ENCODE data around the gene IRS1.

Gene IRS1

DNA sequence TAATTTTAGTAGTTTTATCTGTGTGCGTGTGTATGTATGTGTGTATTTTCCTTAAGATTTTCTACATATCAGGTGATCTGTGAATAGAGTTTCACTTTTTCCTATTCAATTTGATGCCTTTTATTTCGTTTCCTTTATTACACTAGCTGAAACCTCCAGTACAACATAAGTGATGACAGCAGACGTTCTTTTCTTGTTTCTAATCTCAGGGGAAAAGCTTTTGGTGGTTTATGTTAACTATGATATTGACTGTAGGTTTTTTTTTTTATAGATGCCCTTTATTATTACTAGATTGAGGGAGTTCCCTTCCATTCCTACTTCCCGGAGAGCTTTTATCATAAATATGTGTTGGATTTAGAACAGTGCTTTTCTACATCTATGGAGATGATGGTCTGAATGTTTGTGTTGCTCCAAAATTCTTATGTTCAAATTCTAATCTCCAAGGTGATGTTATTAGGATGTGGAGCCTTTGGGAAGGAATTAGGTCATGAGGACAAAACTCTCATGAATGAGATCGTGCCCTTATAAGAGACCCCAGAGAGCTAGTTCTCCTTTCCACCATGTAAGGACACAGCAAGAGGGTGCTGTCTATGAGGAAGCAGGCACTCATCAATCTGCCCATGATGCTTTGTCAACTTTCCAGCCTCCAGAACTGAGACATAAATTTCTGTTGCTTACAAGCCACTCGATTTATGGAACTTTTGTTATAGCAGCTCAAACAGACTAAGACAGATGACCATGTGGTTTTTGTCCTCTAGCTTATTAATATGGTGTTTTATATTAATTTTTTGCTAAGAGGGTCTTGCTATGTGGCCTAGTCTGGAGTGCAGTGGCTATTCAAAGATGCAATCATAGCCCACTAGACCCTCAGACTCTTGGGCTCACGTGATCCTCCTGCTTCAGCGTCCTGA, 30.4 kb upstream of the IRS1 start:
- ATAC-seq (ENCODE audit: insufficient read depth, low read depth), result no peak
- H3K4me3 ChIP-seq (ENCODE audit: low read depth in 1 of 2, low read length in 2 of 2), result no peak overlapping the region
- H3K4me2 ChIP-seq (ENCODE audit: insufficient read depth, low read length), result no peak overlapping the region
- H3K79me2 ChIP-seq (ENCODE audit: insufficient read depth, low read length), result peaks cover 2% of the 10 kb centered on the region; the same call in 1 of the 2 replicates
- H3K27ac ChIP-seq (ENCODE audit: low read length), result no peak overlapping the region
- DNase-seq, result no peak
- no peaks in the 10 kb centered on the region for H4K20me1 ChIP-seq (ENCODE audit: insufficient read depth, low read length)
- H3K9me3 ChIP-seq (ENCODE audit: insufficient read depth, low read length, severe bottlenecking), result no peaks in the 10 kb centered on the region
- TF ChIP-seq EZH2 (IDR thresholded peaks at IDR 0.05; ENCODE audit: borderline replicate concordance, low read depth, low read length, severe bottlenecking), result no peak
- TF ChIP-seq CTCF (IDR thresholded peaks at IDR 0.05; ENCODE audit: borderline replicate concordance, extremely low read depth, low read length, poor library complexity, severe bottlenecking), result no peak
- no peak overlapping the region for H3K9ac ChIP-seq (ENCODE audit: low read depth, low read length)
- no peak overlapping the region for H2AFZ ChIP-seq (ENCODE audit: low read depth, low read length)
- H3K4me1 ChIP-seq (ENCODE audit: insufficient read depth, low read length), result peaks cover 13% of the 10 kb centered on the region; the same call in 1 of the 2 replicates
- H3K27me3 ChIP-seq (ENCODE audit: insufficient read depth, low read length, poor library complexity), result no peaks in the 10 kb centered on the region
- no peaks in the 10 kb centered on the region for H3K36me3 ChIP-seq (ENCODE audit: insufficient read depth, low read length)

DNA sequence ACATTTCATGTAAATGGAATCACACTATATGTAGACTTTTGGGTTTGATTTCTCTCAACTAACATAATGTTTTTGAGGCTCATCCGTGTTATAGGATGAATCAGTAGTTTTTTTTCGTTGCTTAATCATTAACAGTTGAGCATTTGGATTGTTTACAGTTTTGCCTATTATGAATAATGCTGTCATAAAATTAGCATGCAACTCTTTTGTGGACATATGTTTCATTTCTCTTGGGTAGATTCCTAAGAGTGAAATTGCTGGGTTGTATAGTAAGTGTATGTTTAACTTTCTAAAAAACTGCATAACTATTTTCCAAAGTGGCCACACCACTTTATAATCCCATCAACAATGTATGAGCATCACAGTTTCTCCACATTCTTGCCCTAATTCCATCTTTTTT, 28.6 kb upstream of the IRS1 start:
- Histone ChIP-seq H3K27me3 (ENCODE audit: insufficient read depth, low read length, poor library complexity) (no peaks in the 10 kb centered on the region), H3K27ac (ENCODE audit: low read length) (no peak overlapping the region), H4K20me1 (ENCODE audit: insufficient read depth, low read length) (no peaks in the 10 kb centered on the region), H3K4me1 (ENCODE audit: insufficient read depth, low read length) (no peaks in the 10 kb centered on the region), H3K36me3 (ENCODE audit: insufficient read depth, low read length) (no peaks in the 10 kb centered on the region), H3K9ac (ENCODE audit: low read depth, low read length) (no peak overlapping the region), H3K79me2 (ENCODE audit: insufficient read depth, low read length) (no peaks in the 10 kb centered on the region), H3K4me2 (ENCODE audit: insufficient read depth, low read length) (no peak overlapping the region), H3K9me3 (ENCODE audit: insufficient read depth, low read length, severe bottlenecking) (no peaks in the 10 kb centered on the region), H3K4me3 (ENCODE audit: low read depth in 1 of 2, low read length in 2 of 2) (no peak overlapping the region), H2AFZ (ENCODE audit: low read depth, low read length) (no peak overlapping the region)
- DNase-seq (no peak), ATAC-seq (ENCODE audit: insufficient read depth, low read depth) (no peak)
- TF ChIP-seq EZH2 (IDR thresholded peaks at IDR 0.05; ENCODE audit: borderline replicate concordance, low read depth, low read length, severe bottlenecking) (no peak), CTCF (IDR thresholded peaks at IDR 0.05; ENCODE audit: borderline replicate concordance, extremely low read depth, low read length, poor library complexity, severe bottlenecking) (no peak)

DNA sequence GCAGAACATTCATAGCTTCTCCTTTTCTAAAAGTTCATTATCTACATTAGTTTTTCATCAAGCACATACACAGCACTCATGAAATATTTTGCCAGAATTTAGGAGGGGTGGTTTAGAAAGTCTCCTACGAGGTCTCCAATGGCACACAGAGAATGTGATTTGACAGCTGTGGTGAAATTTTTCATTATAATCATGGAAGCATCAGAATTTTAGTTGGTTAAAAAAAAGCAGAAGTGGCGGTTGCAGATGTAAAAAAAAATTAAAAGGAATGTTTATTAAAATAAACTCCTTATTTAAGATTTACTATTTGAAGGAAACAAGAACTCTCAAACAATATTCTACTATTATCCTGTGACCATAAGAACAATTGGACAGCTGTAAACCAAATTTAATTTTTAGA, 25.4 kb upstream of the IRS1 start:
- Histone ChIP-seq H3K27me3 (ENCODE audit: insufficient read depth, low read length, poor library complexity) (no peaks in the 10 kb centered on the region), H2AFZ (ENCODE audit: low read depth, low read length) (no peak overlapping the region), H3K36me3 (ENCODE audit: insufficient read depth, low read length) (no peaks in the 10 kb centered on the region), H3K27ac (ENCODE audit: low read length) (no peak overlapping the region), H4K20me1 (ENCODE audit: insufficient read depth, low read length) (no peaks in the 10 kb centered on the region), H3K79me2 (ENCODE audit: insufficient read depth, low read length) (no peaks in the 10 kb centered on the region), H3K9ac (ENCODE audit: low read depth, low read length) (no peak overlapping the region), H3K4me3 (ENCODE audit: low read depth in 1 of 2, low read length in 2 of 2) (no peak overlapping the region; a peak in 1 of 4 replicates), H3K9me3 (ENCODE audit: insufficient read depth, low read length, severe bottlenecking) (no peaks in the 10 kb centered on the region), H3K4me1 (ENCODE audit: insufficient read depth, low read length) (no peaks in the 10 kb centered on the region), H3K4me2 (ENCODE audit: insufficient read depth, low read length) (no peak overlapping the region)
- DNase-seq (no peak), ATAC-seq (ENCODE audit: insufficient read depth, low read depth) (no peak)
- no peak for TF ChIP-seq CTCF (IDR thresholded peaks at IDR 0.05; ENCODE audit: borderline replicate concordance, extremely low read depth, low read length, poor library complexity, severe bottlenecking)
- no peak for TF ChIP-seq EZH2 (IDR thresholded peaks at IDR 0.05; ENCODE audit: borderline replicate concordance, low read depth, low read length, severe bottlenecking)
